ENCODE data around the gene MUC5AC.
"Not testable (repeated sequence)": the region's sequence is repeated elsewhere in the genome, so short reads cannot be mapped to it uniquely, and the experiment has no call there.

The MUC5AC gene

DNA sequence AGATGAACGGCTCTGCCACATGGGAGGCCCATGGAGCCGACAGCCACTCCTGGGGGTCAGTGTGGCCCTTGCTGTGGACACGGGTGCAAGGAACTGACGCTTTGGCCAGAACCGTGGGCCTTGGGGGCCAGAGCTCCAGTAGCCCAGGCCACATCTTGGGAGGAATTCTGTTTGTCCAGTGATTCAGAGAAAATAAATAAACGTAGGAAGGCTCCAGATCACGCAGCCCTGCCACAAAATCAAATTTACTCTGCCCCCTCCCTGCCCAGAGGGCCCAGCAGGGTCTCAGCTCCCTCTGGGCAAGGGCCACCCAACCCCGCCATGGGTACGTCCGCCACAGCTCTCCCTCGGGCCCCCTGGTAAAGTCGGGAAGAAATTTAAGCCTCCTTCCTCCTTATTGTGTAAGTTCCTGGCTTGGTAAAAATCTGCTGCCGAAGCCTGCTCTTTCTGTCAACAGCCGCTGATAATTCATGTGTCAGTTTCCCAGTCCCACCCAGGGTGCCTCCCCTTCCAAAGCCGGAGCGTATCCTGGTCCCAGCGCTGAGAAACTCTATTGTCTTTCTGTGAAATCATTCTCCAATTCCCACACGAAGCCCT, 6.9 kb upstream of the MUC5AC start:
- DNase-seq: no peak

DNA sequence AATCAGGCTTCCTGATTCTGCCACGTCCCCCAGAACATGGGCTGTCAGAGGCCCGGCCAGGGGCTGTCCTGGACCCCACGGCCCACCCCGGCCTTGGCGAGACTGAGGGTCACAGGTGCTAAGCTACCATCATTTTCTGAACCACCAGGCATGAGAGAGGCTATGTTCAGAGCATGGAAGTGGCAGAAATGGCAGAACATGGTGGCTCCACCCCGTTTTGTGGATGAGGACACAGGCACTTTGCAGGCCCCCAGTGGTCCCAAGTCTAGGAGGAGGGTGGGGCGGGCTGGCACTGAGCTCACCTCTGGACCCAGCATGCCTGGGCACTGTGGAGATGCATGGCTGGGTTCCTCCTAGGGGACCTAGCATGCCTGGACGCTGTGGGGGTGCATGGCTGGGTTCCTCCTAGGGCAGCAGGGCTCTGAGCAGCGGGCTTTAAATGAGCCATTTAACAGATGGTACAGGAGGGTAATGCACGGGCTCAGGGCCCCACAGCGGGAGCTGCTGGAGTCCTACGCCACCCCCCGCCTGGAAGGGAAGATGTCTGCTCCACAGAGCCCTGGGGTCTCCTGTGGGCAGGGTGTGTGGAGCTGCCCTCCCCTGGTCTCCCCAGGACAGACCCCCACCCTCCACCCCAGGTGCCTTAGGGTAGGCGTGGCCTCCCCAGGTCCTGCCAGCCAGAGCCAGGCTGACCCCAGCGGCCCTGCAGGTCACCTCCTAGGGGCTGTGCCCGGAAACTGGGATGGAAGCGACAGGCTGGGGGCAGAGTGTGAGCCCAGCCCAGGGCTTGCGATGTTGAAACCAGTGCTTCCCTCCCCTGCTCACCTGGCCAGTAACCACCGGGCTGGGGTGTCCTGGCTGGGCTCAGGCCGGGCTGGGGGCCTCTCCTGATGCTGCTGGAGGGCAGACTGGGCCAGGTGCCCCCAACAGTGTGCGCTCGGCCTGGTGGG, 6.1 kb upstream of the MUC5AC start:
- DNase-seq: no peak

DNA sequence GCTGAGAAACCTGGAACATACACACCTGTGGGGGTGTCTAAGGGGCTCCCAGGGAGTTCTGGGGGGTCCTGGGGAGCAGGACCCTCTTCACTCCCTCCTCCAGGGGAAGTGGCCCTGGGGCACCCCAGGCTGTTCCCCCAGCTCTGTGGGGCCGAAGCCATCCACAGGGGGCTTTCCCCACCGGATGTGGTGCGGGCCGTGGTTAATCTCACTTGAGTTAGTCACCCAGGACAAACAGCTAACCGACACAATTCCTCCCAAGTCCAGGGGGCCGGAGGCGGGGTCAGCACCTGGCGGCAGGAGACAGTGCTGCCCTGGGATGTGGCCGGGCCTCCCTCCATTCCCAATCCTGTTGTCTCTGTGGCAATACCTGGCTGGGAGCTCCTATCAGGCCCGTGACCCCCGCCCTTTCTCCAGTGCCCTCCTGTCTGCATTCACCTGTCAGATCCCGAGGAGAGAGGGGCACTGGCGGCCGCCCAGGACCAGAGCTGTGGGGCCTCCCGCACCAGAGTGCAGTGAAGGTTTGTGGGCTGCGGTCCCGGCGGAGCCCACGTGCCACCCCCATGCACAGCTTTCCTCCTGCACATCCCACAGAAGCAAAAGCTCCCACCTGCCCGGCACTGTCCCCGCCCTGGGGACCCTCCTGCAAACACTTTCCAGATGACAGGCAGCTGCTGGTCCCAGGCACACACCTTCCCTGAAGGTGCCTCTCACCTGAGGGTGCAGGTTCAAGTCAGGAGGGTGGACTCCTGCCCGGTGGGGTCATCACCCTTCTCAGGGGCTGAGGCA, 5.2 kb upstream of the MUC5AC start:
- DNase-seq: no peak

DNA sequence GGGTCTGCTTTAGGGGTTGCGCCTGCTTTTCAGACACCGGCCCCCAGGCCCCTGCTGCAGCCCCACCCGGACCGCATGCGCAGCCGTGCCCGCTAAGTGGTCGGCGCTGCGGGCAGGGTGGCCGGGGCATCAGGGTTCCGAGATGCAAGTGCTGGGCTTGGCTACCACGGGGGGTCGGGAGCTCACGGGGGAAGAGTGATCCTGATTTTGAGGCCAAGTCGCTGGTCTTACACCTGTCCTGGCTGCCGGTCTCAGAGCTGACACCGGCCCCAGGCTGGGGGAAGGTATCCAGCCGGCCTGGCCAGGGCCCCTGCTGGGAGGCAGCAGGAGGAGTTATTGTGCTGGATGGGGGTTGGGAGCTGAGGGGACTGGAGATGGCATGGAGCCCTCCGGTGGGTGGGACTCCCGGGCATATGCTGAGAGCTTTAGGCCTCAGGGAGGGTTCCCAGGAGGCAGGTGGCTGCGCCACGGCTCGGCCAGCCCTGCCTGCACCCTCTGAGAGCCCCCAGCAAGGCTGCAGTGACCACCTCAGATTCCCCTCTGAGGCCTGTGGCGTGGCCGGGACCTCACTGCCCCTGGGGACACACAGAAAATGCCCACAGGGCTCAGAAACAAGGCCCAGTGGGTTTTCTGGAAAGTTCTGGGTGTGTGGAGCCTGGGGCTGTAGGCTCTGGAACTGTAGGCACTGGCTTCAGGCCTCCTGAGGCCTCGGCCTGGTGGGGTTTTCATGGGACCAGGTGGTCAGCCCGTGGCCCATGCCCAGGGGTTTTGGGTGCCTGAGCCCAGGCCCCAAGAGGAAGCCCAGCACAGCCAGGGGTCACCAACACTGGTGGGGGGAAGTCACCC, 4.4 kb upstream of the MUC5AC start:
- DNase-seq: no peak

DNA sequence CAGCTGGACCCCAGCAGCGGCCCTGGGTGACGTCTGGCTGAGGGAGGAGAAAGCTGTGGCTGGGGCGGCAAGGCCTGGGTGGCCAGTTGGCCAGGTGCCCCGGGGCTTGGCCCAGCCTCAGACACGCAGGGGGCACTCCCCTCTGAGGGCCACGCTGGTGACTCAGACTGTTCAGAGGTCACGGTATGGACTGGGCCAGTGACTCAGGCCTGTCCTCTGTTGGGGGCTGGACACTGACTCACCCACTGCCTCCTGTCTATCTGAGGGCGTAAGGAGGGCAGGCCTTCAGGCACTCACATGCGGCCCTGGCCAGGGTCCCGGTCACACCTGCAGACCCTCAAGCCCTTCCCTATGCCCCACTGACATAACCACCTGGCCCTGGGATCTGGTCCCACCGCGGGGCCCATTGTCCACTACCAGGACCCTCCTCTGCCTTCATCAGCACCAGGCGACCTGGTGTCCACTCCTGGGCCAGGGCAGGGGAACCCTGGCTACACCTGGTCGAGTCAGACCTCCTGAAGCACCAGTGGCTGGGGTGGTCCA, 3.7 kb upstream of the MUC5AC start:
- no peak for DNase-seq

DNA sequence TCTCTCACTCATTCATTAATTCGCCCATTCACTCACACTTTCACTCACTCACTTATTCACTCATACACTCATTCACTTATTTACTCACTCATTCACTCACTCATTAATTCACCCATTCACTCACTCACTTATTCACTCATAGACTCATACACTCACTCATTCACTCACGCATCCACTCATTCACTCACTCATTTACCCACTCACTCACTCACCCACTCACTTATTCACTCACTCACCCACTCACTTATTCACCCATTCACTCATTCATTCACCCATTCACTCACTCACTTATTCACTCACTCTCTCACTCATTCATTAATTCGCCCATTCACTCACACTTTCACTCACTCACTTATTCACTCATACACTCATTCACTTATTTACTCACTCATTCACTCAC, 3.1 kb upstream of the MUC5AC start:
- not testable (repeated sequence) for DNase-seq

DNA sequence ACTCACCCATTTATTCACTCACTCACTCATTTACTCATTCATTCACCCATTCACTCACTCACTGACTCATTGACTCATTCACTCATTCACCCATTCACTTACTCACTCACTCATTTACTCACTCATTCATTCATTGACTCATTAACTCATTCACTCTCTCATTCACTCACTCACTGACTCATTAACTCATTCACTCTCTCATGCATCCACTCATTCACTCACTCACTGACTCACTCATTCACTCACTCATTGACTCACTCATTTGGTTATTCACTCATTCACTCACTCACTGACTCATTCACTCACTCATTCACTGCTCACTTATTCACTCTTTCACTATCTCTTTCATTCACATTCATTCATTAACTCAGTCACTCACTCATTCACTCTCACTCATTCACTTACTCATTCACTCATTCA, 2.5 kb upstream of the MUC5AC start:
- no peak for DNase-seq

DNA sequence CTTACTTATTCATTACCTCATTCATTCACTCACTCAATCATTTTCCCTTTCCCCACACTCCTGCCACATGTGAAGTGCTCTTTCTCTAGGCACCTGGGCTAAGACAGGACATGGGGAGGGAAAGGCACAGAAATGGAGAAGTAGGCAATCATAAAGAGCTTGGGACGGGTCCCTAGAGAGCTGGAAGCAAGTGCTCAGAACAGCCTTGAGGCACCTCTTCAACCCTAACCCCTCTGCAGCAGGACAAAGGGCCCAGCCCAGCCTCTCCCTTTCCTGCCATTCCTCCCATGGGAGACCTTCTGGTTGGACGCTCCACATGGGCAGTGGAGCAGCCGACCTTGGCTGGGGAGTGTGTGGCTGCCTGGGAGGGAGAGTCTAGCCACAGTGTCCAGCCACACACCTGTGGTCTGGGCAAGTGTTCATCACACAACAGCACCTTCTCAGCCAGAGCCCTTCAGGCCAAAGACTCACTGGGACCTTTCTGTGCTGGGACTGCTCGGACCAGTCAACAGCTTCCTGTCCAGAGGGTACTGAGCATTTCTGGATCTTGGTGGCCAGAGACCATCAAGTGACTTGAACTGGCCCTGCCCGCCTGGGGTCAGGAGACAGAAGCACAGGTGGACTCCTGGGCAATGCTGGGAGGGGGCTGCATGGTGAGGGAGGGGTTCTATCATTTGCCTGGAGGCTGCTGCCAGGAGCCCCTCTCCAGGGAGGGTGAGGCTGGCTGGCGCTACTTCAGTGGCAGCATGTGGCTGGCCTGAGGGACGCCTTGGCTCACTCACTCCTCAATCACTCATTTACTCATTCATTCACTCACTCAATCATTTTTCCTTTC, 1.0 kb upstream of the MUC5AC start:
- DNase-seq: no peak

DNA sequence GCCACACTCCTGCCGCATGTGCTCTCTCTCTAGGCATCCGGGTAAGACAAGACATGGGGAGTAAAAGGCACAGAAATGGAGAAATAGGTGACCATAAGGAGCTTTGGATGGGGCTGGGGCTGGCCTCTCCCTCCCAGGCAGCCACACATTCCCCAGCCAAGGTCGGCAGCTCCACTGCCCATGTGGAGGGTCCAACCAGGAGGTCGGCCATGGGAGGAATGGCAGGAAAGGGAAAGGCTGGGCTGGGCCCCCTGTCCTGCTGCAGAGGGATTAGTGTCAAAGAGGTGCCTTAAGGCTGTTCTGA, 460 bp upstream of the MUC5AC start:
- no peak for DNase-seq

DNA sequence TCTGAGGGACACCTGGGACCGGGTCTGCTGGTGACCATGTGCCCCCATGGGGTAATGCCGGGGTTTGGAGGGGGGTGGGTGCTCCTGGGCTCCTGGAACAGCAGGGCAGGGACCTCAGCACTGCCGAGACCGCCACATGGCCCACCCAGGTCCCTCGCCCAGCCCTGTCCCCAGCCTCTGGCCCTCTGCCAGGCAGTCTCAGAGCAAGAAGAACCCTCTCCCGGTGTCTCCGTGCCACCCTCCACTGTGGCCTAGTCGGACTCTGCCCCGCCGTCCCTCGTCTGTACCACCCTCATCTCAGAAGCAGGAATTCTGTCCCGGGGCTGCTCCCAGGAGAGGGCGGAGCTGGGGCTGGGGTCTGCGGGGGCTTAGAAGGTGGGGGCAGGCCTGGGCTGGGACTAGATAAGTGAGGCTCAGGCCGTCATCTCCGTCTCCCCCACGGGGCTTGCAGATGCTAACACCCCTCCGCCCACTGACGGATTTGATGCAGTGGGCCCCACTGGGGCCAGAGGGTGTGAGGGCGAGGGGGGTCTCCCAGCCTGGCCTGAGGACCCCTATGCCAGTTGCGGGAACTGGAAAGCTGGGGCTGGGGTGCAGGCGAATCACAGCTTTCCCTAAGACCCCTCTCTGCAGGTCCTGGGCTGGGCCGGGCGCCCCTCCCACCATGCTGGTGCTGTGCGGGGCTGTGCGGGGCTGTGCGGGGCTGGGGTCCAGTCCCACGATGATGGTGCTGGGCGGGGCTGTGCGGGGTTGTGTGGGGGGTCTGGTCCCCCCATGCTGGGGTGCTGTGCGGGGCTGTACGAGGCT, 1.1 kb downstream of the MUC5AC start:
- no peak for DNase-seq

DNA sequence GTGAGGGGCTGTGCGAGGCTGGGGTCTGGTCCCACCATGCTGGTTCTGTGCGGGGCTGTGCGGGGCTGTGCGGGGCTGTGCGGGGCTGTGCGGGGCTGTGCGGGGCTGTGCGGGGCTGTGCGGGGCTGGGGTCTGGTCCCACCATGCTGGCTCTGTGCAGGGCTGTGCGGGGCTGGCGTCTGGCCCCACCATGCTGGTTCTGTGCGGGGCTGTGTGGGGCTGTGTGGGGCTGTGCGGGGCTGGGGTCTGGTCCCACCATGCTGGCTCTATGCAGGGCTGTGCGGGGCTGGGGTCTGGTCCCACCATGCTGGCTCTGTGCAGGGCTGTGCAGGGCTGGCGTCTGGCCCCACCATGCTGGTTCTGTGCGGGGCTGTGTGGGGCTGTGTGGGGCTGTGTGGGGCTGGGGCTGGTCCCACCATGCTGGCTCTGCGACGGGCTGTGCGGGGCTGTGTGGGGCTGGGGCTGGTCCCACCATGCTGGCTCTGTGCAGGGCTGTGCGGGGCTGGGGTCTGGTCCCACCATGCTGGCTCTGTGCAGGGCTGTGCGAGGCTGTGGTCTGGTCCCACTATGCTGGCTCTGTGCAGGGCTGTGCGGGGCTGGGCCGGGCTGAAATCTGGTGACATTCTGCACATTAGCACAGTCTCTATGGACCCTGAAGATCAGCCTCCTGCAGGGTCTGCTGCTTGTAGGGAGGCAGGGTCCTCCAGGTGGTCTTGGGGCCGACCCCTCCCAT, 1.9 kb downstream of the MUC5AC start:
- DNase-seq: not testable (repeated sequence)

DNA sequence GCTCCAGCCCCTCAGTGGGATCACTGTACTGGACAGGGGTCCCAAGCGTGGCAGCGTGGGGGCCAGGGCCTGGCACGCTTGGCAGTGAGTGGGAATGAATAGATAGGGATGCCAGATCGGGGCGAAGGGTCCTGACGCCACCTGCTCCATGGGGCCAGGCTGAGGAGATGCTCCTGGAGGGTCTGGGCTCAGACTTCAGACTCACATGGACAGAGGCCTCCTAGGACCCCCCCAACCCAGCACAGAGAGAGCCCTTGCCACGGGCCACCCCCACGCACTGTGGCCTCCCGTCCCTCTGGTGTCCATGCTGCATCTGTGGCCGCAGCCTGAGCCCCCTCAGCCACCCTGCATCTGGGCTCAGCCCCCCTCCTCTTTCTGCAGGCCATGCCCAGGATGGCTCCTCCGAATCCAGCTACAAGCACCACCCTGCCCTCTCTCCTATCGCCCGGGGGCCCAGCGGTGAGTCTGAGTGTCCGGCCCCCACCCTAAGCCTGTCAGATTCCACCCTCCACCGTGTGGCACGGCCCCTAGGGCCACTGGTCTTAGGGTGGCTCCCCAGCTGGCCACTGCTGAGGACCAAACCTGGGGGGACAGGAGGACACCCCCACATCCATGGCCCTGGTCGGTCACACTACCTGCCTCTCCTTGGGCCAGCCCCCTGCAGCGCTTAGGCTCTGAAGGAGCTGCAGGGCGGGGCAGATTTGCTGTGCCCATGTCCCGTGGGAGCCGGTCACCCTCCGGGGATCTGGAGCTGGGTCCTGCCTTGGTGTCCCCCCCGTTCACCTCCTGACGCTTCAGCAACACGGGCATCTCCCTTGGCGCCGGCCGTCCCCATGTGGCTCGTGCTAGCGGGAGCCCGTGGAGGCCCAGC, 2.7 kb downstream of the MUC5AC start:
- no peak for DNase-seq

DNA sequence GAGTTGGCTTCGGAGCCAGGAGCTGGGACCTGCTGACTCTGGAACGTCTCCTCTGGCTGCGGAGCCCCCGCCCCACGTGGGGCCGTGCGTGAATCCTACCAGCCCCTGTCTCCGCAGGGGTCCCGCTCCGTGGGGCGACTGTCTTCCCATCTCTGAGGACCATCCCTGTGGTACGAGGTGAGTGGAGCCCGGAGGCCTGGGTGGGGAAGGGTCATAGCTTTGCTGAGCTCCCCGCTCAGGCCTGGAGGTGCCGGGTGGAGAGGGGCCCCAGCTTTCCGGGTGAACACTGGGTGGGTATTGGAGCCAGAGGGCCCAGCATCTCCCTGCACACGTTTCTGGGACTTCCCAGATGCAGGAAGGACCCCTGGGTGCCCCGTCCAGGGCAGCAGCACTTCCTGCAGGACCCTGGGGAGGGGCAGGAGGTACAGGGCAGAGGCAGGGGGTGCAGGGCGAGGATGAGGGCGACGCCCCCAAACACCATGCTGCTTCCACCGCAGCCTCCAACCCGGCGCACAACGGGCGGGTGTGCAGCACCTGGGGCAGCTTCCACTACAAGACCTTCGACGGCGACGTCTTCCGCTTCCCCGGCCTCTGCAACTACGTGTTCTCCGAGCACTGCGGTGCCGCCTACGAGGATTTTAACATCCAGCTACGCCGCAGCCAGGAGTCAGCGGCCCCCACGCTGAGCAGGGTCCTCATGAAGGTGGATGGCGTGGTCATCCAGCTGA, 3.8 kb downstream of the MUC5AC start:
- DNase-seq: no peak

DNA sequence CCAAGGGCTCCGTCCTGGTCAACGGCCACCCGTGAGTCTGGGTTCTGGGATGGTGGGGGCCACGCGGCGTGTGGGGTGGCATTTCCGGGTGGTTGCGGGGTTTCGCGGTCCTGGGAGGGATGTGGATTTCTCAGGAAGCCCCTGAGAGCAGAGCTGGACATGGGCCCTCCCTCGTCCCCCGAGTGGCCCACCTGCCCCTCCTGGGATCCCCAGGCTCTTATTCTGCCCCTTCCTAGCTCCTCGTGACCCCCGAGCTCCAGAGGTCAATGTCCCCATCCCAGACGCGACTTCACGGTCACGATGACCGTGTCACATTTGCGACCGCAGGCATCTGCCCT, 4.4 kb downstream of the MUC5AC start:
- DNase-seq: no peak

DNA sequence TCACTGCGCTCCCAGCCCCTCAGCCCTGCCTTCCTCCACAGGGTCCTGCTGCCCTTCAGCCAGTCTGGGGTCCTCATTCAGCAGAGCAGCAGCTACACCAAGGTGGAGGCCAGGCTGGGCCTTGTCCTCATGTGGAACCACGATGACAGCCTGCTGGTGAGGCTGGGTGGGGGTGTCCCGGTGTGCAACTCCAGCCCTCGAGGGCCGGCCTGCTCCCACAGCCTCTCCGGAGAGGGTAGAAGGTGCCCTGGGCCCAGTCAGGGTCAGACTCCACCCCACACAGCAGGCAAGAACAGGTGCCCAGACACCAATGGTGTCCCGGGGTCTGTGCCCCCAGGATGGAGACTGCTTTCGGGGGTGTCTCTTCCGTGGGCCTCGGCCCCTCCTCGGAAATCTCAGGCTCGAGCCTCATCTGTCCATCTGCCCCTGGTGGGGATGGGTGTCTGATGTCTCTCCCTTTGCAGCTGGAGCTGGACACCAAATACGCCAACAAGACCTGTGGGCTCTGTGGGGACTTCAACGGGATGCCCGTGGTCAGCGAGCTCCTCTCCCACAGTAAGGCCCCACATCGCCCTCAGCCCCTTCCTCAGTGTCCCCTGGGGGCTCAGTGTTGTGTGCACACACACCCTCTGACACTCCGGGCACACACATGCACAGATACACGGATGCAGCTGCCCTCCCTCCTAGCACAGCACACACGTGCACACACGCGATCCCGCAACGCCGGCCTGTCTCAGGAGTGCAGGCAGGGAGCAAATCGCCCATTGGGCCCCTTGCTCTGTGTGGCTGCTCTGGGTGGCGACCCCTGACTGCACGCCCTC, 4.9 kb downstream of the MUC5AC start:
- DNase-seq: no peak

DNA sequence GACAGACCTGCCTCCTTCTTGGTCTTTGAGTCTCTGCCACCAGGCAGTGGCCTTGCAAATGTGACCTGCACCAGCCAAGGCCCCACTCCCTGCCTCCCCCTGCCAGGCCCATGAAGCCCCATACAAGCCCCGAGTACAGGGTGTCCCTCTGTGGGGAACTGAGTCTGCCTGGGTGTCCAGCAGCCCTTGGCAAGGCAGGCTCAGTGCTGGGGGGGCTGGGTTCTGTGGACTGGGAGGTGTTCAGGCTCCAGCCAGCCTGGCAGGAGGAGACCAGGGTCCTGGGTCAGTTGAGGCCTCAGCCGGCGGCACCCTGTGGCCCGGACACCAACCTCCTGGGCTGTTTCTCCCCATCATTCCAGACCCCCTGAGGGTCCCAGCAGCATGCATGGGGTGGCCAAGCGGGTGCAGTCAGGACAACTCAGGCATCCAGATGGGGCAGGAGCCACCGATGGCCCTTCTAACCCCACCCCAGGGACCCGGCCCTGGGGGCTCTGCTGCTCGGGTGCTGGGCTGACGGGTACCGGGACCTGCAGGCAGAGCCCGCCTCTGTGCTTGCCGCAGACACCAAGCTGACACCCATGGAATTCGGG, 5.7 kb downstream of the MUC5AC start:
- DNase-seq: no peak
